ENCODE results near the gene CCDC68.

- no peak for TF ChIP-seq POLR2AphosphoS5 (IDR thresholded peaks at IDR 0.05; ENCODE audit: low read depth, low read length)
- no peak for TF ChIP-seq TAF1 (IDR thresholded peaks at IDR 0.05; ENCODE audit: borderline replicate concordance, low read depth, low read length)
Measured at GRCh38 chr18:54995421-54996143, 36.3 kb upstream of the CCDC68 start.
